OCI-LY7 (cell line): Measurements from ENCODE around the gene SERPINB10. TPM values are rescaled to one million over a fixed set of nuclear protein-coding genes. Genes with fewer than 3 reads are reported as not detected.

Source experiments
- BruUV-seq: library from RNA; stranded (reverse); fragments of 400-500 nt; replicated peaks from 2 replicates; lab custom pipeline; 2021; lab: Mats Ljungman, UMichigan
- CTCF ChIA-PET: fragments of 300-600 bp; sonication (Branson Sonifier 250); formaldehyde crosslinking; loops from one replicate; lab custom pipeline; 2022; ENCODE audit warnings: antibody characterized with exemption; ENCODE audit not compliant: unreplicated experiment; lab: Charles Lee
- POLR2A ChIA-PET: fragments of 300-600 bp; sonication (Branson Sonifier 250); formaldehyde crosslinking; loops from one replicate; lab custom pipeline; 2022; ENCODE audit warnings: antibody characterized with exemption; lab: Charles Lee
- DNase-seq: peaks from one replicate; pipeline ENCODE4 v3.0.0-alpha.2; 2015; ENCODE audit warnings: low spot score
- H2AFZ ChIP-seq: fragments of 200-600 bp; sonication (generic), shearing (Covaris generic); 2 replicates; pipeline ENCODE4 v1.6.1; 2014; ENCODE audit warnings: mild to moderate bottlenecking, antibody characterized with exemption, low read length, moderate library complexity
- H3K27ac ChIP-seq: fragments of 200-600 bp; sonication (generic); 2 replicates; pipeline ENCODE4 v1.5.1; 2014; ENCODE audit warnings: mixed run types, low read depth, mild to moderate bottlenecking, moderate library complexity, low read length, inconsistent platforms; ENCODE audit not compliant: poor library complexity, severe bottlenecking
- H3K36me3 ChIP-seq: fragments of 200-600 bp; sonication (generic); 2 replicates; pipeline ENCODE4 v1.6.1; 2014; ENCODE audit warnings: mild to moderate bottlenecking, antibody characterized with exemption, low read length, moderate library complexity, mixed read lengths; ENCODE audit not compliant: insufficient read depth
- H3K4me1 ChIP-seq: fragments of 200-600 bp; sonication (generic); 2 replicates; pipeline ENCODE4 v1.5.1; 2014; ENCODE audit warnings: mild to moderate bottlenecking, low read length; ENCODE audit not compliant: insufficient read depth, poor library complexity, severe bottlenecking
- H3K4me2 ChIP-seq: fragments of 200-600 bp; sonication (generic); 2 replicates; pipeline ENCODE4 v1.6.1; 2014; ENCODE audit warnings: mild to moderate bottlenecking, low read length
- H3K4me3 ChIP-seq: fragments of 200-600 bp; sonication (generic); 2 replicates; pipeline ENCODE4 v1.5.1; 2014; ENCODE audit warnings: mild to moderate bottlenecking, low read depth, low read length; ENCODE audit not compliant: poor library complexity, severe bottlenecking
- H3K79me2 ChIP-seq: fragments of 200-600 bp; sonication (generic); 2 replicates; pipeline ENCODE4 v1.6.1; 2016; ENCODE audit warnings: low read depth, mild to moderate bottlenecking, low read length, moderate library complexity, mixed read lengths; ENCODE audit not compliant: insufficient read depth
- H3K9me2 ChIP-seq: fragments of 200-600 bp; sonication (generic); 2 replicates; pipeline ENCODE4 v1.6.1; 2016; ENCODE audit warnings: mild to moderate bottlenecking, low read length, mixed read lengths; ENCODE audit not compliant: insufficient read depth
- H3K9me3 ChIP-seq: fragments of 200-600 bp; sonication (generic); 2 replicates; pipeline ENCODE4 v1.6.1; 2014; ENCODE audit warnings: mild to moderate bottlenecking, mixed run types, low read length, mixed read lengths
- H4K20me1 ChIP-seq: fragments of 200-600 bp; sonication (generic); 2 replicates; pipeline ENCODE4 v1.6.1; 2014; ENCODE audit warnings: mild to moderate bottlenecking, antibody characterized with exemption, low read length, moderate library complexity, mixed read lengths; ENCODE audit not compliant: insufficient read depth
- CTCF ChIP-seq: fragments of 200-600 bp; sonication (generic); conservative IDR thresholded peaks from 2 replicates; pipeline ENCODE4 v1.5.1; 2014; ENCODE audit warnings: mild to moderate bottlenecking, antibody characterized with exemption, low read length, moderate library complexity, mixed read lengths
- EZH2phosphoT487 ChIP-seq: fragments of 200-600 bp; sonication (generic); IDR thresholded peaks from 2 replicates; pipeline ENCODE4 v1.6.1; 2018; ENCODE audit warnings: low read depth, borderline replicate concordance, mild to moderate bottlenecking, mixed run types, antibody characterized with exemption, low read length, moderate library complexity, mixed read lengths
- intact Hi-C: fragments of 100-400 bp; cut with micrococcal nuclease; formaldehyde crosslinking; loops from one replicate; pipeline ENCODE4 v1.10.0; 2022; ENCODE audit not compliant: unreplicated experiment
- total RNA-seq, 2 experiments: library from RNA; depleted of rRNA in 1 of 2; stranded (reverse); fragments of >200 nt in 1 of 2; shearing (Covaris generic) in 1 of 2; gene quantifications; 2 replicates each; pipeline ENCODE4 v1.2.3, GENCODE V29; 2014 to 2022

Gene SERPINB10
- total RNA-seq, 2 experiments from 2014 or later: not detected

GRCh38 chr18:63868546-63868945 lies 39.2 kb upstream of the SERPINB10 start:
- Histone ChIP-seq H4K20me1 (no peaks in the 10 kb centered on the region), H3K9me3 (no peaks in the 10 kb centered on the region), H3K4me2 (no peak overlapping the region), H3K4me1 (no peaks in the 10 kb centered on the region), H3K27ac (no peak overlapping the region), H3K79me2 (no peaks in the 10 kb centered on the region), H2AFZ (no peak overlapping the region), H3K36me3 (no peaks in the 10 kb centered on the region), H3K4me3 (no peak overlapping the region), H3K9me2 (no peaks in the 10 kb centered on the region)
- TF ChIP-seq EZH2phosphoT487: no peak
- TF ChIP-seq CTCF: no peak
- intact Hi-C loops: no loop called here
- BruUV-seq: no TSS peak
- CTCF ChIA-PET: no interaction called here
- POLR2A ChIA-PET: no interaction called here
- DNase-seq: no peak

- Histone ChIP-seq H3K4me2 (no peak overlapping the region), H4K20me1 (no peaks in the 10 kb centered on the region), H2AFZ (no peak overlapping the region), H3K36me3 (no peaks in the 10 kb centered on the region), H3K4me1 (no peaks in the 10 kb centered on the region), H3K9me2 (no peaks in the 10 kb centered on the region), H3K27ac (no peak overlapping the region), H3K9me3 (no peaks in the 10 kb centered on the region), H3K79me2 (no peaks in the 10 kb centered on the region), H3K4me3 (no peak overlapping the region)
- ChIA-PET CTCF (no interaction called here), POLR2A (no interaction called here)
- no TSS peak for BruUV-seq
- no peak for DNase-seq
- intact Hi-C loops: no loop called here
- TF ChIP-seq CTCF (no peak), EZH2phosphoT487 (no peak)
Observed at GRCh38 chr18:63869374-63869773, 38.4 kb upstream of the SERPINB10 start.

GRCh38 chr18:63869851-63870250 lies 37.9 kb upstream of the SERPINB10 start:
- no peak for DNase-seq
- Histone ChIP-seq H3K4me1 (no peaks in the 10 kb centered on the region), H3K9me3 (no peaks in the 10 kb centered on the region), H3K4me3 (no peak overlapping the region), H3K79me2 (no peaks in the 10 kb centered on the region), H3K36me3 (no peaks in the 10 kb centered on the region), H3K27ac (no peak overlapping the region), H2AFZ (no peak overlapping the region), H4K20me1 (no peaks in the 10 kb centered on the region), H3K9me2 (no peaks in the 10 kb centered on the region), H3K4me2 (no peak overlapping the region)
- intact Hi-C loops: no loop called here
- no peak for TF ChIP-seq EZH2phosphoT487
- TF ChIP-seq CTCF: no peak
- POLR2A ChIA-PET: no interaction called here
- no TSS peak for BruUV-seq
- CTCF ChIA-PET: no interaction called here
